OCI-LY1 (cell line): Measurements from ENCODE around the gene TRA2B.

ENCODE experiments used
- H2AFZ ChIP-seq: fragments of 200-600 bp; sonication (generic), shearing (Covaris generic); 2 replicates; pipeline ENCODE4 v1.6.0; 2014; ENCODE audit warnings: antibody characterized with exemption, mild to moderate bottlenecking, low read length
- H3F3A ChIP-seq: fragments of 200-600 bp; sonication (generic), shearing (Covaris generic); 2 replicates; pipeline ENCODE4 v1.6.0; 2014; ENCODE audit warnings: mild to moderate bottlenecking, antibody characterized with exemption, low read length, moderate library complexity; ENCODE audit not compliant: insufficient read depth
- H3K27ac ChIP-seq: fragments of 200-600 bp; sonication (generic); 2 replicates; pipeline ENCODE4 v1.5.1; 2014; ENCODE audit warnings: low read length, mixed run types, mild to moderate bottlenecking, low read depth; ENCODE audit not compliant: poor library complexity, severe bottlenecking
- H3K27me3 ChIP-seq: fragments of 200-600 bp; sonication (generic); 2 replicates; pipeline ENCODE4 v1.6.0; 2014; ENCODE audit warnings: antibody characterized with exemption, mild to moderate bottlenecking, low read length, moderate library complexity; ENCODE audit not compliant: insufficient read depth
- H3K36me3 ChIP-seq: fragments of 200-600 bp; sonication (generic); 2 replicates; pipeline ENCODE4 v1.6.1; 2014; ENCODE audit warnings: mild to moderate bottlenecking, antibody characterized with exemption, low read length, moderate library complexity, mixed read lengths; ENCODE audit not compliant: insufficient read depth
- H3K4me1 ChIP-seq: fragments of 200-600 bp; sonication (generic); 2 replicates; pipeline ENCODE4 v1.5.1; 2014; ENCODE audit warnings: mild to moderate bottlenecking, low read length, moderate library complexity; ENCODE audit not compliant: insufficient read depth, severe bottlenecking
- H3K4me2 ChIP-seq: fragments of 200-600 bp; sonication (generic), shearing (Covaris generic); 2 replicates; pipeline ENCODE4 v1.6.1; 2014; ENCODE audit warnings: low read length
- H3K4me3 ChIP-seq: fragments of 200-600 bp; sonication (generic); 2 replicates; pipeline ENCODE4 v1.5.1; 2014; ENCODE audit warnings: low read length, low read depth, mild to moderate bottlenecking, mixed read lengths; ENCODE audit not compliant: poor library complexity, severe bottlenecking
- H3K79me2 ChIP-seq: fragments of 200-600 bp; shearing (Covaris generic); 2 replicates; pipeline ENCODE4 v1.6.1; 2016; ENCODE audit warnings: mixed run types, low read length, mixed read lengths; ENCODE audit not compliant: insufficient read depth
- H3K9ac ChIP-seq: fragments of 200-600 bp; sonication (generic), shearing (Covaris generic); 2 replicates; pipeline ENCODE4 v1.6.1; 2014; ENCODE audit warnings: mild to moderate bottlenecking, low read length, mixed read lengths
- H3K9me2 ChIP-seq: fragments of 200-600 bp; sonication (generic), shearing (Covaris generic); 2 replicates; pipeline ENCODE4 v1.6.1; 2014; ENCODE audit warnings: low read depth, mild to moderate bottlenecking, low read length, mixed read lengths
- H3K9me3 ChIP-seq: fragments of 200-600 bp; shearing (Covaris generic); 2 replicates; pipeline ENCODE4 v1.6.1; 2014; ENCODE audit warnings: low read length, mixed read lengths
- H4K20me1 ChIP-seq: fragments of 200-600 bp; sonication (generic), shearing (Covaris generic); 2 replicates; pipeline ENCODE4 v1.6.0; 2016; ENCODE audit warnings: mild to moderate bottlenecking, low read length; ENCODE audit not compliant: insufficient read depth
- EZH2 ChIP-seq: fragments of 200-600 bp; sonication (generic), shearing (Covaris generic); IDR thresholded peaks from 2 replicates; pipeline ENCODE4 v1.8.0; 2017; ENCODE audit warnings: borderline replicate concordance, mixed run types, mild to moderate bottlenecking, antibody characterized with exemption, low read length, moderate library complexity, mixed read lengths
- TF ChIP-seq, protein P1 (sequence below): fragments of 200-600 bp; sonication (generic), shearing (Covaris generic); IDR thresholded peaks from 2 replicates; pipeline ENCODE4 v1.5.1; 2017; ENCODE audit warnings: mild to moderate bottlenecking, antibody characterized with exemption, low read length, moderate library complexity, mixed read lengths

TRA2B gene

DNA sequence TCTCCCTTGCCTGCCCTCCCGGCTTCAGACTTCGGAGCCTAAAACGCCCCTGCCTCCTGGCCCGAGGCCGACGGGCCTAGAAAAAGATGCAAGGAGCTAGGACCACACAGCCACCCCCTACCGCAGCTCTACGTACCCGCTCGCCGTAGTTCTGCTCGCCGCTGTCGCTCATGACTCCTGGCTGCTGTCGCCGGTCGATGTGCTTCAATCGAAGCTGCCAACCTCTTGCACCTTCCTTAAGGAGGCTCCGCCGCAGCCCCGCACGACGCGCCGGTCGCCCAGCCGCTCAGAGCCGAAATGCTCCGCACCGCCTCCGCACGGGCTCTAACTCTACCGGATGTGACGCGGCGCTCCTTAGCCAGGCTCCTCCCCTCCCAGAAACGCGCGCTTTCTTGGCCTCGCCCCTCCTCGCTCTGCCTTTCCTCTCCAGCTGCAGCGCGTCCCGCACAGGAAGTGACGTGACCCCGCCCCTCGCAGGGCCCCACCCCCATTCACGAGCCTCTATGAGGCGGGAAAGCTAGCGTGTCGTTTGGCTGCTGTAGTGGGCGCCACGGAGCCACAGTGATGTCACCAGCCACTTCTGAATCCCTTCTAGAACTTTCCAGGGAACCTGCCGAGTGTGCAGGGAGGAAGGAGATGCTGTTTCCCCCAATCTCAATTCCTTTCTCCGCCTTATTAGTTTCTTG, at the start of gene TRA2B:
TRA2B (minus strand) TSS at position 326 of the 686 bp plus-strand sequence; CDS start at position 172, 154 bp downstream.
- Histone ChIP-seq H3K27me3 (no peaks in the 10 kb centered on the region), H3K79me2 (peaks cover 49% of the 10 kb centered on the region), H3K4me3 (peak within 1 kb of the TSS; percentile 90), H3K9ac (peak within 1 kb of the TSS; percentile 90), H4K20me1 (peaks cover 11% of the 10 kb centered on the region; the same call in 1 of the 2 replicates), H3K4me1 (peaks cover 30% of the 10 kb centered on the region), H2AFZ (peak within 1 kb of the TSS; percentile 22; the same call in 1 of the 2 replicates), H3F3A (no peaks in the 10 kb centered on the region), H3K4me2 (peak within 1 kb of the TSS; percentile 98), H3K9me2 (no peaks in the 10 kb centered on the region), H3K9me3 (no peaks in the 10 kb centered on the region), H3K27ac (peak within 1 kb of the TSS; percentile 88), H3K36me3 (peaks cover 44% of the 10 kb centered on the region)
- TF ChIP-seq EZH2, result no peak
- TF ChIP-seq, protein P1, sequence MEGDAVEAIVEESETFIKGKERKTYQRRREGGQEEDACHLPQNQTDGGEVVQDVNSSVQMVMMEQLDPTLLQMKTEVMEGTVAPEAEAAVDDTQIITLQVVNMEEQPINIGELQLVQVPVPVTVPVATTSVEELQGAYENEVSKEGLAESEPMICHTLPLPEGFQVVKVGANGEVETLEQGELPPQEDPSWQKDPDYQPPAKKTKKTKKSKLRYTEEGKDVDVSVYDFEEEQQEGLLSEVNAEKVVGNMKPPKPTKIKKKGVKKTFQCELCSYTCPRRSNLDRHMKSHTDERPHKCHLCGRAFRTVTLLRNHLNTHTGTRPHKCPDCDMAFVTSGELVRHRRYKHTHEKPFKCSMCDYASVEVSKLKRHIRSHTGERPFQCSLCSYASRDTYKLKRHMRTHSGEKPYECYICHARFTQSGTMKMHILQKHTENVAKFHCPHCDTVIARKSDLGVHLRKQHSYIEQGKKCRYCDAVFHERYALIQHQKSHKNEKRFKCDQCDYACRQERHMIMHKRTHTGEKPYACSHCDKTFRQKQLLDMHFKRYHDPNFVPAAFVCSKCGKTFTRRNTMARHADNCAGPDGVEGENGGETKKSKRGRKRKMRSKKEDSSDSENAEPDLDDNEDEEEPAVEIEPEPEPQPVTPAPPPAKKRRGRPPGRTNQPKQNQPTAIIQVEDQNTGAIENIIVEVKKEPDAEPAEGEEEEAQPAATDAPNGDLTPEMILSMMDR, result peak; percentile 58; the same call in 1 of the 2 replicates

DNA sequence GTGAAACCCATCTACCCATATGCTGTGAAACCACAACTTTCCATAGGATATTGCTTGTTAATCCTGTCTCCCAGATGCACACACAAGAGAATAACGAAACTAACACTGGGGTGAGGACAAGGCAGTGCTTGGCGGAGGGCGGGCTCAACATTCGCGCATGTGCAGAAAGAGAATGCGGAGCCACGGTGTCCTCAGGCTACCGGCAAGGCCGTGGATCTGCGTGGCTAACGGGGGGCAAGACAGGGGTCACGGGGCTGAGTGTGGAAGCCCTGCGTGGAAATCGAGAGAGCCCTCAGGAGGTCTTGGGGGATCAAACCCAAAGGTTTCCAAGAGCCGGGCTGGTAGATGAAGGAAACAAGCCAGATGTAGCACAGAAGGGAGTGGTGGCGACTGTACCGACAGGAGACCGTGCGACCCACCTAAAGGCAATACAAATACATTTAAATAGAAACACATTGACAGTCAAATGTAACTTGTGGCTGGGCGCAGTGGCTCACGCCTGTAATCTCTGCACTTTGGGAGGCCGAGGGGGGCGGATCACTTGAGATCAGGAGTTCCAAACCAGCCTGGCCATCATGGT, 48.5 kb upstream of the TRA2B start:
- TF ChIP-seq EZH2, result no peak
- TF ChIP-seq, protein P1, result no peak
- no peak overlapping the region for H2AFZ ChIP-seq

DNA sequence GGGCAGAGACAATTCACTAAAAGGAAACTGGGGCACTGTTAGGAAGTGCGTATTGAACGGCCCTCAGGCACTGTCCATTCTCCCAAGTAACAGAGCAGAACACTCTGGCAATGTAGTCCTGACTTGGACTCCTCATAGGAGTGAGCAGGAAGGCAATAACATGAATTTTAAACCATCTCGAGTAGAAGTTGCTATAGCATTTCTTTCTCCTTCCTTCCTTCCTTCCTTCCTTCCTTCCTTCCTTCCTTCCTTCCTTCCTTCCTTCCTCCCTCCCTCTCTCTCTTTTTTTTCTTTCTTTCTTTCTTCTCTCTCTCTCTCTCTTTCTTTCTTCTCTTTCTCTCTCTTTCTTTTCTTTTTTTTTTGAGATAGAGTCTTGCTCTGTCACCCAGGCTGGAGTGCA, 46.4 kb upstream of the TRA2B start:
- Histone ChIP-seq H3K9me2 (no peaks in the 10 kb centered on the region), H3K9me3 (no peaks in the 10 kb centered on the region), H3K4me2 (no peak overlapping the region), H3K36me3 (no peaks in the 10 kb centered on the region), H4K20me1 (no peaks in the 10 kb centered on the region), H2AFZ (no peak overlapping the region), H3K27me3 (no peaks in the 10 kb centered on the region), H3F3A (no peaks in the 10 kb centered on the region), H3K79me2 (no peaks in the 10 kb centered on the region), H3K4me3 (no peak overlapping the region), H3K9ac (no peak overlapping the region), H3K4me1 (no peaks in the 10 kb centered on the region), H3K27ac (no peak overlapping the region)
- TF ChIP-seq EZH2, result no peak
- TF ChIP-seq, protein P1, result no peak

More for the DNA sequence above, 48.5 kb upstream of the TRA2B start:
- H3K9me2 ChIP-seq, result no peaks in the 10 kb centered on the region
- H3K9ac ChIP-seq, result no peak overlapping the region
- H3K4me2 ChIP-seq, result no peak overlapping the region
- H3F3A ChIP-seq, result no peaks in the 10 kb centered on the region
- H4K20me1 ChIP-seq, result no peaks in the 10 kb centered on the region
- H3K9me3 ChIP-seq, result no peaks in the 10 kb centered on the region
- no peak overlapping the region for H3K4me3 ChIP-seq
- H3K79me2 ChIP-seq, result no peaks in the 10 kb centered on the region
- H3K4me1 ChIP-seq, result no peaks in the 10 kb centered on the region
- no peaks in the 10 kb centered on the region for H3K27me3 ChIP-seq
- H3K27ac ChIP-seq, result no peak overlapping the region
- H3K36me3 ChIP-seq, result no peaks in the 10 kb centered on the region
